ENCODE results near the gene CD79A.
A peak's percentile ranks its signal among the peaks of the same experiment; 100 is the strongest.
"Not testable (repeated sequence)": the region's sequence is repeated elsewhere in the genome, so short reads cannot be mapped to it uniquely, and the experiment has no call there.

CD79A gene

DNA sequence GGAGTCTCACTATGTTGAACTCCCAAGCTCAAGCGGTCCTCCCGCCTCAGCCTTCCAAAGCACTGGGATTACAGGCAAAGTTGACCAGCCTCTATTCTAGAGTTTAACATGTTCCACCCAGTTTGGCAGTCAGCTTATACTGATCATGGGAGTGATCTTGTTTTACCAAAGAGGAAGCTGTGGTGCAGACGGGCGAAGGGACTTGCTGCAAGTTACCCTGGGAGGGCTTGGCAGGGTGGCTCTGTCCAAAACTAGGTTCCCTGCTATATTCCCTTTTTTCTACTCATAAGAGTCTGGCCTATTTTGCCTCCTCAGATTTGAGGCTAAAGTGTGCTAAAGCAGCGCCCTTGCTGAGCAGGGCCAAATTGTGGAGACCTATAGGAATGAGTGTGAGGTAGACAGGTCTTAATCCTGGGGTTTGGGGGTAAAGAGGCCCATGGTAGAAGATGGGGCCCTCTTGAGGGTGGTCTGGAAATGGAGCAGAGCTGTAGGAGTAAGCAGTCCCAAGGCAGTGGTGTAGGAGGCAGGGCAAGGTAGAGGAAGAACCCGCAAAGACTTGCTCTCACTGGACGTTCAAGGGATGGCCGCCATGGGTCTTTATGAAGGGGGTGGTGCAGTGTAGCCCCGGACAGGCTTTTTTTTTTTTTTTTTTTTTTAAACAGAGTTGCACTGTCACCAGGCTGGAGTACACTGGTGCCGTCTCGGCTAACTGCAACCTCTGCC, 13.7 kb upstream of the CD79A start:
- DNase-seq, result no peak

DNA sequence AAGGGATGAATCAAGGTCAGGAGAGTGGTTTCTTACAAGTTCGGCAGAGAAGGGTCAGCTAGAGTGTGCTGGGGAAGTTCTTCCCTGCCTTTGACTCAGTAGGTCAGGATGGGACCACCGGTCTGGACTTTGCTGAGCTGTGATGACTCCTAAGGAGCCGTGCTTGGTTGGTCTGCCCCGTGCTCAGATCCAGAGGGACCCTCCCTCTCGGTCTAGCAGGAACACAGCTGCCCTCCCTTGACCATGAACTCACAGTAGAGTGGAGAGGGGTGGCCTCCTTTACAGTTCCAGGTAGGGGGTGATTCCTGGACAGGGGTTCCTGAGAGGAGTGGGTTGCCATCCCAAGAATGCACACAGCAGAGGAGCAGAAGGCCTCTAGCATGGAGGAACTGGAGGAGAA, 12.7 kb upstream of the CD79A start:
- no peak for DNase-seq

DNA sequence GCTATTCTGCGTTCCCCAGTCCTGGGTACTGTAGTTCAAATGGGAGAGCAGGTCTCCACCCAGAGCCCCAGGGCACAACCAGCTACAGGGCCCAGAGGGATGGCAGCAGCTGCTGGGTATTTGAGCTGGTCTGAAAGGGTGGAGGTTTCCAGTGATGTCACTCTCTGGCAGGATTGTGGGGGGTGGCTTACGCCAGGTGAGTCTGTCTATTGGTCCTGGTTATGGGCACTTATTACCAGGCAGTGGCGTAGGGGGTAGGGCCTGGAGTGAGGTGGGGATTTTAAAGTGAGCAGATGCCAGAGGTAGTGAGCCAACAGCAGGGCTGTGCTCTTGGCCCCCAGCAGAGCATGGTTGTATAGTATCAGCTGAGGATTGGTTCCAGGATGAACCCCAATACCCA, 10.8 kb upstream of the CD79A start:
- DNase-seq, result no peak

DNA sequence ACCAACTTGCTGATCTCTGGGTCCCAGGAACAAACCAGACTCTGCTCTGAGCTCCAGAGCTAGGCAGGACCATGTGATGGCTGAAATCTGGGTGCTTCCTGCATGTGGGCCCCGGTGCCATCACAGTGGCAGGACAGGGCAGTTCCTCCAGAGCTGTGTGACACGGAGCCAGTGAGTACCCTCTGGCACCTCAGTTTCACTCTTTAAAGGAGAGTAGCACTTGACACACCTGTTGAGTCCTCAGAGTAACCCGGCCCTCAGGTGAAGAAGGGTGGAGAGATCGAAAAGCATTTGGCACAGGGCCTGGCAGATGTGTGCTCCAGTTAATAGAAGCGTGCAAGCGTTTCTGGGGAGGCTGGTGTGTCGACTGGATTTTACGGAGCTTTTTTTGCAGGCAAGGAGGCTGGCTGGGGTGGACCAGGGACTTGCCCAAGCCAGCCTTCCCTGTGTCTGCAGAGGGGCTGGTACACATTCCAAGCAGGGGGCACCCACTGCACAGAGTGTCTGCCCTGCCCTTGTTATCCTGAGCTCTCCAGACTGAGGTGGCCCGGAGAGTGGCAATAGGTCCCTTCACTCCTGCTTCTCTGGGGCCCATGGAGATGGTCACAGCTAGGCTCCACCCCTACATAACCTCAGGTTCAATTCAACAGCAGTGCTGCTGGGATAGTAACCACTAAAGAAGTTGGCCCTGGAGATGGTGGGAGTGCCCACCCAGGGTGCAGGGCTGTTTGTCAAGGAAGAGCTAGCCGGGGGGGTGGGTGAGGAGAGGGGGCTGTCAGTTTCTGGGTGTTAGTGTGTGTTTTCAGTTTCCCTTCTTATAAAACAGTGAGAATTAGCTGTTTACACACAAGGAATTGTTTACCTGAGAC, 8.7 kb upstream of the CD79A start:
- no peak for DNase-seq

DNA sequence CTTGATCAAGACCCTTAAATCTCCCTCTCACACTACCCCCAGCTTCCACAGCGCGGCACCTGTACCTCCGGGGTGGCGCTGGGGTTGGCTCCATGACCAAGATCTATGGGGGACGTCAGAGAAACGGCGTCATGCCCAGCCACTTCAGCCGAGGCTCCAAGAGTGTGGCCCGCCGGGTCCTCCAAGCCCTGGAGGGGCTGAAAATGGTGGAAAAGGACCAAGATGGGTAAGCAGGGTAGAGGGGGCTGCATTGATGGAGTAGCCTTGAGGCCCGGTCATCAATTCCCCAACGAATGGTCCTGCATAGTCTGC, 8.1 kb upstream of the CD79A start:
- no peak for DNase-seq

DNA sequence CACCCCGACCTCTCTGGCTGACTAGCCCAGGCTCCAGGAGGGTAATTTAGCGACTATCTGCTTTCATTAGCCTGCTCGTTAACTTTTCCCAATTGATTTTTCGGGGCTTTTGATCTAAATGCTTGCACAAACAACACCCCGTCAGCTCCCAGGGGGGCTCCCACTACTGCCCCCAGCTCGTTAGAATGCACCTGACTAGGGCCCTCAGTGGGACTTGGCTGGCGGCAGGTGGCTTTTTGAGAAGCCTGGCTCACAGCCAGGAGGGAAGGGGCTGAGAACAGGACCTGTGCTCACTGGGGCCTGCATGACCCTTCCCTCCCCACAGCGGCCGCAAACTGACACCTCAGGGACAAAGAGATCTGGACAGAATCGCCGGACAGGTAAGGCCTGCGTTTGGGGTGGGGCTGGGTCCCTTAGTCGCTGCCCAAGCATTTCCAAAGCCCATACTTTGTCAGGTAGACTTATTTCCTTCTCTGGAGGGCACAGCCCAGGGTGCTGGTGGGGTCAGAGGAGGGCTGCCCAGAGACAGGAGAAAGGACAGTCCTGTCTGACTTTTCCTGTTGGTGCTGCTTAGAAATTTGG, 7.6 kb upstream of the CD79A start:
- DNase-seq, result no peak

DNA sequence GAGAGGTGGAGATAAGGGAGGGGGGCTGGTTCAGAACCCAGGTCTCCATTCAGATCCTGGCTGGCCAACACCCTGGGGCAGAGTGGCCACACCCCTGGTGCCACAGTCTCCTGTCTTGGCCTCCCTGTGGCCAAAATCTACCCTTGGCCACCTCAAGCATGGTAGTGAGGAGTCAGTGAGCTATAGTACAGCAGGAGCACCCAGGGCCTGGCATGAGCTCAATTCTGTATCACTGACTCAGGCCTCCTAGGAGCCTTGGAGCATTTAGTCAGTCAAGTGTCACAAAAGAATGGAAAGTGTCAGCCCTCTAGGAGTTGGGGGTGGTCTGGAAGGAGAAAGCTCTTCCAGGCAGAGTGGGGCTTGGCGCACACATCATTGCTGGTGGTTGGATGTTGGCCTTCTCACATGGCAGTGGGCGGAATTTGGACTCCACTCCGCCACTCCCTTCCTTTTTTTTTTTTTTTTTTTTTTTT, 6.6 kb upstream of the CD79A start:
- DNase-seq, result no peak

DNA sequence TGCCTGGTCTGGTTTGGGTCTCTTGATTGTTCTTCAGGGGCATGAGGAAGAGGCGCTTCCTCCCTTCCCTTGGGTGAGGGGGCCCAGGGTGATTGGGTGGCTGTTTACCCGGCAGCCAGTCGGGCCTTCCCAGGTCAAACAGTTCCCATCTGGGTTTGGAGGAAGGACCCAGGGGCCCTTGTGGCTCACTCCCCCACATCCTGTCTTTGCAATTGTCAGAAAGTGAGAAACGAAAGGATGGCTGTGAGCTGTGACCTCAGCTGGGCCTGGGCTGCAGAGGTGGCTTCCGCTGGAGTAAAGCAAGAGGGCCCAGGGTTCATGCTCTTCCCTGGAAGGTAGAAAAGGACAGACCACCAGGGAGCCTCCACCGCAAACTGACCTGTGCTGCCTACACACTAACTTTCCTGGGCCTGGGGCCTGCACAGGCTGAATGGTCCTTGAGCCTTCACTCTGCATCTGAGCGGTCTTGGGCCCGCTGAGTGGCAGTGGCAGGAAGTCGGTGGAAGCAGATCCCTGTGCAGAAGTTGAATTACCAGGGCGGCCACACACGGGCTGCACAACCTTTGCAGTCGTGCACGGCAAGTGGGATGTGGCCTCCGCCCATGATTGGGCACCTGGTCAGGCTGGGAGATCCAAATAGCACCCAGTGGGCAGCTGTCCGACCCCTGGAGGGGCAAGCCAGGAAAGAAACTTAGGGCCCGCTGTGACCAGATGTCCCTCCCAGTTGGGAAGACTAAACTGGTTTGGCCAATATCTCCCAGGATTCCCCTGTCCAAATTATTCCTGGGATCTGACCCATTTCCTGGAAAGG, 5.3 kb upstream of the CD79A start:
- no peak for DNase-seq

DNA sequence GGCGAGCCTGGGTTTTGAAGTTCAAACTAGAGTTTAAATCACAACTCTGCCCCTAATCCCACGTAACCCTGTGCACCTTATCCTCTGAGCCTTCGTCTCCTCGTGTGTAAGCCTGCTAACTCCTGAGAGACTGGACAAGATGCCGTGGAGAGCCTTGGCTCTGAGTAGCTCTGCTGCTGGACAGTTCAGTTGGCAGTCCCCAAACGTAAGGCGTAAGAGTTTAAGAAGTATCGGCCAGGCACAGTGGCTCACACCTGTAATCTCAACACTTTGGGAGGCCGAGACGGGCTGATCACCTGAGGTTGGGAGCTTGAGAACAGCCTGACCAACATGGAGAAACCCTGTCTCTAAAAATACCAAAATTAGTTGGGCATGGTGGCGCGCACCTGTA, 4.7 kb upstream of the CD79A start:
- no peak for DNase-seq

DNA sequence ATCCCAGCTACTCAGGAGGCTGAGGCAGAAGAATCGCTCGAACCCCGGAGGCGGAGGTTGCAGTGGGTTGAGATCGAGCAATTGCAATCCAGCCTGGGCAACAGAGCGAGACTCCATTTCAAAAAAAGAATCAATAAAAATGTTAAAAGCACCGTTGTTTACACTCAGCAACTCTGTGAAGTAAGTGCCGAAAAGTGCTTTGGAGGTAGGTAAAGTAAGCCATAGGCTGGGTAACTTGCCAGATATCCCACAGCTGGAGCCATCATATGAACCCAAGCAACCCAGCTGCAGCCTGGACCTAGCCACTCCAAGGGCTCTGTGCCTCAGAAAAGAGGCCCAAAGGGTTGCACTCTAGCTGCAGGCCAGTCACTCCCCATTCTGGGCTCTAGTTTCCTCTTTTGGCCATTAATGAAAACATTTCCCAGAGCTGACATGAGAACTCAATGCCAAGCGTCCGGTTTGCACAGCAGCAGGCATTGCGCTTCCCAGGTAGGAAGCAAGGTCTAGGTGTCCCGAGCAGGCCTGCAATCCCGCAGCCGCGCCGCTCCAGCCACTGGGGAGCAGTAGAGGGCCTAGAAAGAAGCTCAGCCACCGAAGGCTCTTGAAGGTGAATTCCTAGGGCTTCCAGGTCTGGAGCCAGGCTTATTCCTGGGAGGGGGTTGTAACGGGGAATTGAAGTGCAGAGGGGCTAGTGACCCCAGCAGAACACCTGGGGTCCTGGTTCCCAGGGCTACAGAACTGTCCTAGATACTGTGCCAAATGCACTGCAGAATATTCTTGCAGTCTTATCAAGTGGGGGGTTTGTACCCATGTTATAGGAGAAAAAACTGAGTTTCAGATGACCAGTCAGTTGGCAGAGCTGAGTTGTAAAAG, 4.1 kb upstream of the CD79A start:
- DNase-seq, result peak in 1 of 2 experiments; percentile 67

DNA sequence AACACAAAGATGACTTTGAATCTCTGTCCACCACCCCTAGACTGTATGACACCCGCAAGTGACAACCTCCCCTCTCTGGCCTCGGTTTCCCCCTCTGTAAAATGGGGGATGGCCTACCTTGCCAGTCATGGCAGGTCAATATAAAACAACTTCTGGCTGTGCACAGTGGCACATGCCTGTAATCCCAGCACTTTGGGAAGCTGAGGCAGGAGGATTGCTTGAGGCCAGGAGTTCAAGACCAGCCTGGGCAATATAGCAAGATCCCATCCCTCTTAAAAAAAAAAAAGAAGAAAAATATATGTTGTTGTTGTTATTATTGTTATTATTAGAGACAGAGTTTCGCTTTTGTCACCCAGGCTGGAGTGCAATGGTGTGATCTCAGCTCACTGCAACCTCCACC, 1.1 kb upstream of the CD79A start:
- DNase-seq, result not testable (repeated sequence)

DNA sequence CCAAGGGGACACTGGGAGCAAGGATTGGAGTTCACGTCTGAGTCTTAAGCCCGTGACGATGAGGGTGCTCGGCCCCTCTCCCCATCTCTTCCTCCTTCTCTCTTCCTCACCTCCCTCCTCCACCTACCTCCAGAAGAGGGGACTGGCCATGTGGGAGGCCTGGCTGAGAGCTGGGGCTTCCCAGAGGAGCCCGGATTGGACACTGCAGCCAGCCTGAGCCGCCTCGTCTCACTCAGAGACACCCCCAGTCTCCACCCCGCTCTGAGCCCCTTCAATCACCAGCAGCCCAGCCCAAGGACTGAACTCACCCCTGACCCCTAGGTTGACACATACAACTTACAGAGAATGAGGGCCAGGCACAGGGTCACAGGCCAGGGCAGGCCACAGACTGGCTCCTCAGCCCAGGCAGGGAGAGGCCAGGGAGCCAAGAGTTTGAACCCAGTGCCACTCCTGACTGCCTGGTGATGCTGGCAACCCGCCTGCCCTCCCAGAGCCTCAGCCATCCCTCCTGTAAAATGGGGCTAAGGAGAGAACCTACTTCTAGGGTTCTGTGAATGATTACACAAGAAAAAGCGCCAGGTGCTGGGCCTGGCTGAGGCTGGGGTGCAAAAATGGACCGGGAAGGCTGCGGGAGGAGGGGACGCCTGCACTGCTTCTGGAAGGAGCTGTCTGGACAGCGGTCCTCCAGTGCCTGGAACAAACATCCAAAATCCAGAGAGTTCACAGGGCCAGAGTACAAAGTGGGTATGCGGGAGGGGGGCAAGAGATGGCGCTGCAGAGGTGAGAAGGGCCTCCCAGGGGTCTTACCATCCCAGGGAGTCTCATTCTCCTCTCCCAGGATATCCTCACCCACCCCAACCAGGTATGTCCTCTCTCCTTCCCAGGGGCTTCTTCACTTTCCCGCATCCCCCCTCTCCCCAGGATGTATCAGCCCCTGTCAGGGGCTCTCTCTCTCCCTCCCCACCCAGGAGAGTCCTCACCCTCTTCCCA, 1.1 kb downstream of the CD79A start:
- DNase-seq, result no peak

DNA sequence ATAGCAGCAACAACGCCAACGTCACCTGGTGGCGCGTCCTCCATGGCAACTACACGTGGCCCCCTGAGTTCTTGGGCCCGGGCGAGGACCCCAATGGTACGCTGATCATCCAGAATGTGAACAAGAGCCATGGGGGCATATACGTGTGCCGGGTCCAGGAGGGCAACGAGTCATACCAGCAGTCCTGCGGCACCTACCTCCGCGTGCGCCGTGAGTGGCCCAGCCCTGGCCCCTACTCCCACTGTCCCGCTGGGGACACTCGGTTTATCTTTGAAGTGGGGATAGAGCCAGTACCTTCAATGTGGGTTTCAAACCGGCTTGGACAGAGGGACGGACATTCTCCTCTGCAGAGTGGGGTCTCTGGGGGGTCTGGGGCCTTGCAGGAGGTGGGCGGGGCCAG, 2.0 kb downstream of the CD79A start:
- no peak for DNase-seq

DNA sequence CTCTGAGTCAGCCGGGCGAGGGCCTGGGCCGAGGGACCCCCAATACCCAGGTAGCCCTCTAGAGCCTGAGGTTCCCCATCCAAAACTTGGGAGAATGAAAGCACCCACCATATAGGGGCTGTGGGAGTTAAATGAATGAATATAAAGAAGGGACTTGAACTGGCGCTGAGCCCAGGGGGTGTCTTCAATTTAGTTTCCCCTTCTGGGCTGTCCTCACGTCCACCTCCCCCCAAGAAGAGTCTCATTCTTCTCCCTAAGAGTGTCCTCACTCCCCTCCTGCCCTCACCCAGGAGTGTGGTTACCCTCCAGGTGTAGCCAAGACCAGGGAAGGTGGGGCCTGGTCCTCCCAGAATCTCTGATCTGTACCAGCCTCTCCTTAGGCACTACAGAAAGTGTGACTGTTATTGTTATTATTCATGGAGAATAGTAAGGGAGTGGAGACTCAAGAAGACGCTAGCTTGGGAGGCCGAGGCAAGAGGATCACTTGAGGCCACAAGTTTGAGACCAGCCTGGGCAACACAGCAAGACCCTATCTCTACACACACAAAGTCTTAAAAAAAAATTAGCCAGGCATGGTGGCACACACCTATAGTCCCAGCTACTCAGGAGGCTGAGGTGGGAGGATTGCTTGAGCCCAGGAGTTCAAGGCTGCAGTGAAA, 2.7 kb downstream of the CD79A start:
- no peak for DNase-seq

DNA sequence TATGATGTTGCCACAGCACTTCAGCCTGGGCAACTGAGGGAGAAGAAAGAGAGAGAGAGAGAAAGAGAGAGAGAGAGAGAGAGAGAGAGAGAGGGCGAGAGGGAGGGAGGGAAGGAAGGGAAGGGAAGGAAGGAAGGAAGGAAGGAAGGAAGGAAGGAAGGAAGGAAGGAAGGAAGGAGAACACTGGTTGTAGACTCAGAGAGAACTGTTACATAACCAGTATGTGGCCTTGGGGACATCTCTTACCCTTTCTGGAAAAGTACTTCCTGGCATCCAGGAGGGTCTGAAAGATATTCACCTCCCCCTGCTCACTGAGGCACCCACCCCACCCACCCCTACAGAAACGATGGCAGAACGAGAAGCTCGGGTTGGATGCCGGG, 3.2 kb downstream of the CD79A start:
- DNase-seq, result no peak

DNA sequence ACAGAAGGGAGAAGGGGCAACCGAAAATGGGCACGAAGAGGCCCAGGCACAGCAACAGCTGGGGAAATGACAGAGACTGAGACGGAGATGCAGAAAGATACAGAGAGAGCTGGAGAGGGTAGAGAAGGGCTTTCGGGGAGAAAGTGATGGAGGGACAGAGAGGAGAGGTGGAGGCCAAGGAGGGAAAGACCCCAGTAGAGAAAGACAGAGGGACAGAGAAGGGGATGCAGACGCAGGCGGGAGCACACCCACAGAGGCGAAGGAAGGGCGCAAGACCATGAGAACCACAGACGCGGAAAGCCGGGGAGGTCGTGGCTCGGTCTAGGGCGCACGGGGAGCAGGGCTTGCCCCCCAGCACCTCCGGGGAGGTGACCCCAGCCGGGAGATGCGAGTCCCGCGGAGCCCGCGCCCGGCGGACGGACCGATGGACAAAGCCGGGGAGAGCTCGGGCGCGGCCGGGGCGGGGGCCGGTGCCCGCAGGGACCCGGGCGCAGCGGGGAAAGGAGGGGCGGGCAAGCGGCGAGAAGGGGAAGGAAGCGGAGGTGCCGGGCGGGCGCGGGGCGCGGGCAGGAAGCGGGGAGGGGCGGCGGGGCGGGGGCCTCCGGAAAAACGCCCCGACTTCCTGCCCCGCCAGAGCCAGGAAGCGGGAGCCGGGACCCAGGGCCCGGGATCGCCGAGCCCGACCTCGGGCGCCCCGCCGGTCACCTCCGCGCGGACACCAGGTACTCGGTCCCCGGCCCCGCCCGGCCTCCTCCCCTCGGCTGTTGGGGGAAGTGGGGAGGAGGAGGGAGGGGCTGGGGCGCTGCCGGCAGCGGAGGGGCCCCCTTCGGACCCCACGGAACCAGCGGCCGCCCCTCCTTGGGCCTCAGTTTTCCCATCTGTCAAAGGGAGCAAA, 5.7 kb downstream of the CD79A start, which contains the start of gene ARHGEF1:
TSS of gene ARHGEF1 (plus strand) at position 617 of the 895 bp plus-strand sequence. CDS start 4,899 bp downstream, outside the sequence.
- DNase-seq, result no peak

DNA sequence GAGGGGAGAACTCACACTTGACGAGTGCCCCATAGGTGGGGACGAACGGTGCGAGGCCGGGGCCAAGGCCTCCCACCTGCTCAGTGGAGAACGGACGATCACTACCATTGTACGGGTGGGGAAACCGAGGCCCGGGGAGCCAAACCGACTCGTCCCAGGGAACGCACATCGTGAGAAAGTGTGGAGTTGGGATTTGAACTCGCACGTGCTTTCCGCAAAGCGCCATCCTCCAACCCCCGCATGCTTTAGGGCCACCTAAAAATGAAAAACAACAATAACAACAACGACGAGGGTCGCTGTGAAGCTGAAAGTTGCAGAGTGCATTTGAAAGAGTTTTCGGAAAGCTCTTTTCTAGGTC, 6.4 kb downstream of the CD79A start:
- DNase-seq, result no peak

DNA sequence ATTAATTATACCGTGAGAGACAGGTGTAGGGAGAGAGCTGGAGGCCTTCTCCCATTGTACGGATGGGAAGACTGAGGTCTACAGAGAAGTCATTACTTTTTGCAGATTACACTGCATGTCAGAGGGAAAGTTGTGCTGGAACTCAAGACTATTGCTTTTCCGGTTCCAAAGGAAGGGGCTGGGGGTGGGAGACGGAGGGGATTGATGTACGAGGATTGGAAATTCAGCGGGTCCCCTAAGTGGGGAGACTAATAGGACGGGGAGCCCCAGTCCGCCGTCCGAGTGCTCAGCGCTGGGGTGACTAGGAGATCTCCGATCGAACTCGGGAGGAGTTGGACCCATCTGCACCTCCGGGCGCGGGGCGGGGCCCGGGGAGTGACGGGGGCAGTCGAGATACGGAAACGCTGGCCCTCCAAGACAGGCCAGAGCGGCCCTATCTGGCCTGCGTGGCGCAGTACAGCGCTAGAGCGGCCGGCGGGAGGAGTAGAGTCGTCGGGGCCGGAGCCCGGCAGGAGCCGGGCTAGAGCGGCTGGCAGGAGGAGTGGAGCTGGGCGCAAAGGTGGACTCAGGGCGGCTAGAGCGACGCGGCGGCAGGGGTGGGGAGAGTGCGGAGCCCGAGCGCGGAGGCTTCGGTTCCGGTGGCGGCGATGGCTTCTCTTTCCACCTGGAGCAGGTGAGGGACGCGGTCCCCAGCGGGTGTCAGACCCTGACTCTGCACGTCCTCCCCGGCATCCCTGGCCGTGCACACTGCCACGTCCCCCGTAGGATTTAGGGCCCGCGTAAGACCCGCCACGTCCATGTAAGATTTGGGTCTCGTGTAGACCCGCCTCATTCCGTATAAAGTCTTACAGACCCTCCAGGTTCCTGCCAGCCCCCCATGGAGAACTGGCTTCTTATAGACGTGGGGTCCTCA, 7.0 kb downstream of the CD79A start:
- peak; percentile 94 to 99 for DNase-seq

Data from NCI-H446 (cell line).